ENCODE measurements around the gene MMP2. TPM values are rescaled to one million over a fixed set of nuclear protein-coding genes. Genes with fewer than 3 reads are reported as not detected.

The MMP2 gene
- total and polyA plus RNA-seq, 4 donors, result 110 to 139 (median 125) TPM

GRCh38 chr16:55527885-55528284 lies 48.9 kb downstream of the MMP2 start:
- no peaks in the 10 kb centered on the region for H3K4me1 ChIP-seq (ENCODE audit: control insufficient read depth, insufficient read depth, low read length)
- DNase-seq (ENCODE audit: low read depth in 4 of 6, low spot score in 6 of 6), result no peak
- no peaks in the 10 kb centered on the region for H3K27me3 ChIP-seq (ENCODE audit: control insufficient read depth, insufficient read depth, low read length)
- no peak overlapping the region for H3K27ac ChIP-seq (ENCODE audit: low read depth, low read length)
- H3K9me3 ChIP-seq (ENCODE audit: control insufficient read depth, insufficient read depth, low read length), result no peaks in the 10 kb centered on the region
- H3K4me3 ChIP-seq (ENCODE audit: low read depth, low read length), result no peak overlapping the region
- H3K36me3 ChIP-seq (ENCODE audit: control insufficient read depth, insufficient read depth, low read length), result no peaks in the 10 kb centered on the region

GRCh38 chr16:55529018-55529417 lies 50.0 kb downstream of the MMP2 start:
- Histone ChIP-seq H3K9me3 (ENCODE audit: control insufficient read depth, insufficient read depth, low read length) (no peaks in the 10 kb centered on the region), H3K4me1 (ENCODE audit: control insufficient read depth, insufficient read depth, low read length) (no peaks in the 10 kb centered on the region), H3K36me3 (ENCODE audit: control insufficient read depth, insufficient read depth, low read length) (no peaks in the 10 kb centered on the region), H3K4me3 (ENCODE audit: low read depth, low read length) (no peak overlapping the region), H3K27me3 (ENCODE audit: control insufficient read depth, insufficient read depth, low read length) (no peaks in the 10 kb centered on the region), H3K27ac (ENCODE audit: low read depth, low read length) (no peak overlapping the region)
- DNase-seq (ENCODE audit: low read depth in 4 of 6, low spot score in 6 of 6), result peak in 1 of 6 donors; percentile 76
- no CpG with 5 or more reads among the region's 2 CpGs for WGBS (ENCODE audit: insufficient coverage)

GRCh38 chr16:55530316-55530856 lies 51.4 kb downstream of the MMP2 start:
- WGBS (ENCODE audit: insufficient coverage), result no CpG with 5 or more reads among the region's 1 CpG
- H3K36me3 ChIP-seq (ENCODE audit: control insufficient read depth, insufficient read depth, low read length), result no peaks in the 10 kb centered on the region
- H3K9me3 ChIP-seq (ENCODE audit: control insufficient read depth, insufficient read depth, low read length), result no peaks in the 10 kb centered on the region
- H3K4me1 ChIP-seq (ENCODE audit: control insufficient read depth, insufficient read depth, low read length), result no peaks in the 10 kb centered on the region
- no peaks in the 10 kb centered on the region for H3K27me3 ChIP-seq (ENCODE audit: control insufficient read depth, insufficient read depth, low read length)
- H3K27ac ChIP-seq (ENCODE audit: low read depth, low read length), result no peak overlapping the region
- DNase-seq (ENCODE audit: low read depth in 4 of 6, low spot score in 6 of 6), result no peak
- no peak overlapping the region for H3K4me3 ChIP-seq (ENCODE audit: low read depth, low read length)

GRCh38 chr16:55532227-55532626 lies 53.2 kb downstream of the MMP2 start:
- Histone ChIP-seq H3K27me3 (ENCODE audit: control insufficient read depth, insufficient read depth, low read length) (no peaks in the 10 kb centered on the region), H3K9me3 (ENCODE audit: control insufficient read depth, insufficient read depth, low read length) (no peaks in the 10 kb centered on the region), H3K4me1 (ENCODE audit: control insufficient read depth, insufficient read depth, low read length) (no peaks in the 10 kb centered on the region), H3K27ac (ENCODE audit: low read depth, low read length) (no peak overlapping the region), H3K4me3 (ENCODE audit: low read depth, low read length) (no peak overlapping the region), H3K36me3 (ENCODE audit: control insufficient read depth, insufficient read depth, low read length) (no peaks in the 10 kb centered on the region)
- no CpG with 5 or more reads among the region's 1 CpG for WGBS (ENCODE audit: insufficient coverage)
- DNase-seq (ENCODE audit: low read depth in 4 of 6, low spot score in 6 of 6), result no peak

- no peak overlapping the region for H3K27ac ChIP-seq (ENCODE audit: low read depth, low read length)
- DNase-seq (ENCODE audit: low read depth in 4 of 6, low spot score in 6 of 6), result no peak
- H3K27me3 ChIP-seq (ENCODE audit: control insufficient read depth, insufficient read depth, low read length), result no peaks in the 10 kb centered on the region
- no peak overlapping the region for H3K4me3 ChIP-seq (ENCODE audit: low read depth, low read length)
- no peaks in the 10 kb centered on the region for H3K9me3 ChIP-seq (ENCODE audit: control insufficient read depth, insufficient read depth, low read length)
- H3K36me3 ChIP-seq (ENCODE audit: control insufficient read depth, insufficient read depth, low read length), result no peaks in the 10 kb centered on the region
- WGBS (ENCODE audit: insufficient coverage), result no CpG with 5 or more reads among the region's 2 CpGs
- no peaks in the 10 kb centered on the region for H3K4me1 ChIP-seq (ENCODE audit: control insufficient read depth, insufficient read depth, low read length)
Measured at GRCh38 chr16:55534756-55535155, 55.8 kb downstream of the MMP2 start.

- Histone ChIP-seq H3K4me1 (ENCODE audit: control insufficient read depth, insufficient read depth, low read length) (no peaks in the 10 kb centered on the region), H3K27ac (ENCODE audit: low read depth, low read length) (peak overlapping the region; percentile 25), H3K9me3 (ENCODE audit: control insufficient read depth, insufficient read depth, low read length) (no peaks in the 10 kb centered on the region), H3K36me3 (ENCODE audit: control insufficient read depth, insufficient read depth, low read length) (no peaks in the 10 kb centered on the region), H3K27me3 (ENCODE audit: control insufficient read depth, insufficient read depth, low read length) (no peaks in the 10 kb centered on the region), H3K4me3 (ENCODE audit: low read depth, low read length) (no peak overlapping the region)
- WGBS (ENCODE audit: insufficient coverage), result no CpG with 5 or more reads among the region's 5 CpGs
- DNase-seq (ENCODE audit: low read depth in 4 of 6, low spot score in 6 of 6), result peak in 1 of 6 donors; percentile 10
Measured at GRCh38 chr16:55539049-55539448, 60.1 kb downstream of the MMP2 start.

GRCh38 chr16:55539488-55539887 lies 60.5 kb downstream of the MMP2 start:
- H3K9me3 ChIP-seq (ENCODE audit: control insufficient read depth, insufficient read depth, low read length), result no peaks in the 10 kb centered on the region
- no CpG with 5 or more reads among the region's 1 CpG for WGBS (ENCODE audit: insufficient coverage)
- H3K27me3 ChIP-seq (ENCODE audit: control insufficient read depth, insufficient read depth, low read length), result no peaks in the 10 kb centered on the region
- no peaks in the 10 kb centered on the region for H3K4me1 ChIP-seq (ENCODE audit: control insufficient read depth, insufficient read depth, low read length)
- no peak for DNase-seq (ENCODE audit: low read depth in 4 of 6, low spot score in 6 of 6)
- peak overlapping the region; percentile 62 for H3K27ac ChIP-seq (ENCODE audit: low read depth, low read length)
- no peaks in the 10 kb centered on the region for H3K36me3 ChIP-seq (ENCODE audit: control insufficient read depth, insufficient read depth, low read length)
- no peak overlapping the region for H3K4me3 ChIP-seq (ENCODE audit: low read depth, low read length)

- Histone ChIP-seq H3K27ac (ENCODE audit: low read depth, low read length) (peak overlapping the region; percentile 62), H3K4me3 (ENCODE audit: low read depth, low read length) (no peak overlapping the region), H3K36me3 (ENCODE audit: control insufficient read depth, insufficient read depth, low read length) (no peaks in the 10 kb centered on the region), H3K9me3 (ENCODE audit: control insufficient read depth, insufficient read depth, low read length) (no peaks in the 10 kb centered on the region), H3K27me3 (ENCODE audit: control insufficient read depth, insufficient read depth, low read length) (no peaks in the 10 kb centered on the region), H3K4me1 (ENCODE audit: control insufficient read depth, insufficient read depth, low read length) (no peaks in the 10 kb centered on the region)
- no CpG with 5 or more reads among the region's 1 CpG for WGBS (ENCODE audit: insufficient coverage)
- DNase-seq (ENCODE audit: low read depth in 4 of 6, low spot score in 6 of 6), result no peak
Measured at GRCh38 chr16:55540221-55540620, 61.2 kb downstream of the MMP2 start.

GRCh38 chr16:55542459-55543082 lies 63.6 kb downstream of the MMP2 start:
- H3K4me3 ChIP-seq (ENCODE audit: low read depth, low read length), result no peak overlapping the region
- no peaks in the 10 kb centered on the region for H3K9me3 ChIP-seq (ENCODE audit: control insufficient read depth, insufficient read depth, low read length)
- no peak overlapping the region for H3K27ac ChIP-seq (ENCODE audit: low read depth, low read length)
- 80% methylated on average over 1 of the region's 1 CpG for WGBS (ENCODE audit: insufficient coverage)
- DNase-seq (ENCODE audit: low read depth in 4 of 6, low spot score in 6 of 6), result no peak
- no peaks in the 10 kb centered on the region for H3K4me1 ChIP-seq (ENCODE audit: control insufficient read depth, insufficient read depth, low read length)
- H3K27me3 ChIP-seq (ENCODE audit: control insufficient read depth, insufficient read depth, low read length), result no peaks in the 10 kb centered on the region
- H3K36me3 ChIP-seq (ENCODE audit: control insufficient read depth, insufficient read depth, low read length), result no peaks in the 10 kb centered on the region

GRCh38 chr16:55543472-55543871 lies 64.5 kb downstream of the MMP2 start:
- Histone ChIP-seq H3K4me1 (ENCODE audit: control insufficient read depth, insufficient read depth, low read length) (no peaks in the 10 kb centered on the region), H3K4me3 (ENCODE audit: low read depth, low read length) (no peak overlapping the region), H3K27ac (ENCODE audit: low read depth, low read length) (no peak overlapping the region), H3K36me3 (ENCODE audit: control insufficient read depth, insufficient read depth, low read length) (no peaks in the 10 kb centered on the region), H3K9me3 (ENCODE audit: control insufficient read depth, insufficient read depth, low read length) (no peaks in the 10 kb centered on the region), H3K27me3 (ENCODE audit: control insufficient read depth, insufficient read depth, low read length) (no peaks in the 10 kb centered on the region)
- DNase-seq (ENCODE audit: low read depth in 4 of 6, low spot score in 6 of 6), result peak in 5 of 6 donors; percentile 27 to 84 (median 38)
- no CpG with 5 or more reads among the region's 2 CpGs for WGBS (ENCODE audit: insufficient coverage)
